ENCODE results near the gene PCMT1.
"Not testable (repeated sequence)": the region's sequence is repeated elsewhere in the genome, so short reads cannot be mapped to it uniquely, and the experiment has no call there.

PCMT1 gene

DNA sequence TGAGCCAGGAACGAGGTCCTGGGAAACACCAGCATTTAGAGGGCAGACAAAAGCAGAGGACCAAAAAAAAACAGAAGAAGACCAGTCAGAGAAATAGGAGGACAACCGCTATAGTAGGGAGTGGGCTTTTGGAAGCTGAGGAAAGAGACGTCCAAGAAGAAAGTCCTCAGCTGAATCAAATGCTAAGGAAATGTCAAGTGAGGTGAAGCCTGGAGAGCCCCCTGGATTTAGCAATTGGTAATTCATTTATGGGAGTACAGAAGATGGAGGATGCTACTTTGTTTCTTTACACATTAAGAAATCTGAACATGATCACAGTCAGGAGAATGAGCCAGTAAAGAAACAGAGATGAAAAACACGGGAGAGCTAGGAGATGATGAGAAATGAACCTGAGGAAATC is 73.5 kb downstream of the PCMT1 start:
- no peak for DNase-seq

GRCh38 chr6:149825292-149825691 is 75.8 kb downstream of the PCMT1 start:
- DNase-seq: no peak

DNA sequence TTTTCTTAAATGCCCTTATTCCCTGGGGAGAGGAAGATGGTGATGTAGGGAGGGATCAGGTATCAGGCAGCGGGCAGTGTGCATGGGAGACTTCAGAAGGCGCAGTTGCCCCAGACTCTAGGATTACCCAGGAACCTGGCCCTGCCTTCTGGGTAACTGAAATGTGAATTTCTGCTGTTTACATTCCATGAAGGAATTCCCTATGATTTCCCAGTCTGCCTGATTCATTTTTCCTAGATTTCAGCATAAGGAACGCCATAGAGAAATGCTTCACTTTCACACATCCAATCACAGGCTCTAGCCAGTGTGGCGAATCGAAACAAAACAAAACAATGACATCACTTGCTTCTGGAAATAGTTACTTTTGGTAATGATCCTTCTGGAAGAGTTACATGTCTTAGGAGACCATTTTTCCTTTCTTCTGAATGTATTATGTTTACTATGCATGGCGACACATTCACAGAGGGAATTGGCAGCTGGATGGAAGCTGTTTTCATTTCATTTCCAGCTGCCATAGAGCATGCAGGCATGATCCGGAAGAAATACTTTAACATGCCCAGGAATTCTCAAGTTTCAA is 81.3 kb downstream of the PCMT1 start:
- DNase-seq: no peak

DNA sequence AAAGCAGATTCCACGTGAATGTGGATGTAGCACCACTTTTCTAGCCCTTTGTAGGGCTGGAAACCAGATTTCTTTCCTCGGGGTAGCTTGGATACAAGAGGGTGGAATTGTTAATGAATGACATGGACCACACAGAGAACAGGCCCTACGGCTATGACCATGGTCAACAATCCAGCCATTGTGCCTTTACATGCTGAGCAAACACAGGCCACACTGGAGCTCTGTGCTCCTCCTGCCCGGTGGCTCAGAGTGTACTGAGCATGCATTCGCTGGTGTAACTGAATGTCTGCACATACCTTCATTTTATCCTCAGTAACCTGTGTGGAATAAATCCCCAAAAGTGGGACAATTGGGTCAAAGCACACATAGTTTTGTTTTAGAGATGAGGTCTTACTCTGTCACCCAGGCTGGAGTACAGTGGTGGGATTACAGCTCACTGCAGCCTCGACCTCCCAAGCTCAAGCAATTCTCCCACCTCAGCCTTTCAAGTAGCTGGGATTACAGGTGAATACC is 81.8 kb downstream of the PCMT1 start:
- DNase-seq: no peak

DNA sequence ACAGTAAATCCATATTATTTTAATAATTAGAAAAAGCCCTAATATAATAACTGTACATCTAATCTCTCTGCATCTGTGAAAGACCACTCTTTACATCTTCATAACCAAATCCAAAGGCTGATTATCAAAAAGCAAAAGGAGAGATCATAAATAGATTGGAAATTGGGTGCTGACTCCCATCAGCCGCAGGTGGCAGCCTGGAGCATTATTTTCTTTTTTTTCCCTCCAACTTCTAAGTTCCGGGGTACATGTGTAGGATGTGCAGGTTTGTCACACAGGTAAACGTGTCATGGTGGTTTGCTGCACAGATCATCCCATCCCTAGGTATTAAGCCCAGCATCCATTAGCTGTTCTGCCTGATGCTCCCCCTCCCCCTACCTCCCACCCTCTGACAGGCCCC is 84.1 kb downstream of the PCMT1 start:
- no peak for DNase-seq

GRCh38 chr6:149834513-149835481 is 85.3 kb downstream of the PCMT1 start:
- peak; percentile 78 for DNase-seq

DNA sequence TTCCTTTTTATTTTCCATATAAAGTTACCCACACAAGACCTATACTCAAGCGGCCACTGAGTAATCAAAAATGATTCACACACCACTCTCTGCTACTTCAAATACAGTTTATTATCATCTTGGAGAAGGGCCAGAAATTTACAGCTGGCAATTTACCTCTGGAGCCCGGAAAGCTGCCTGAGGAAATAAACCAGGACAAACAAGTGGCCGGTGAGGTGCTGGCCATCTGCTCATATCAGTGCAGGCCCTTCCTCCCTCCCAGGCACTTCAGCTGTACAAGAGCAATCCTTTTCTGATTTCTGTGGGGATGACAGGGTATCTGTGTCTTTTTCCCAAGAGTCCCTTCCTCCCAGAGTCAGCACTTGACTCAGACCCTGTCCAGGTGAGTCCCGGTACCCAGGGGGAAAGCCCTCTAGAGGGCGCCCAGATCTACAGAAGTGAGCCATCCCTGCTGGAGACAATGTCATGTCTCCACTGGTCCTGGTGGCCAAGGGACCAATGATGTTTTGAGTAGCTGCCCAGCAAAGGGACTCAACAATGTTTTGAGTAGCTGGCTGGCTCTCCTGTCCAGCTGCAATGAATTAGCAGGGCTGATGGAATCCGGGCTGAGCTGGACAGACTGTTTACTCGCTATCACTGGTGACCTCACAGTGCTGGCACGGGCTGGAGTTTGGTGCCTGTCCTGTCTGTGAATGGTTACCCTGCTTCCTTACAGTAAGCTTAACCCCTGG is 91.0 kb downstream of the PCMT1 start:
- DNase-seq: peak; percentile 54

- DNase-seq: no peak
These were observed 92.8 kb downstream of the PCMT1 start for GRCh38 chr6:149842331-149842730.

GRCh38 chr6:149843051-149843633 is 93.6 kb downstream of the PCMT1 start:
- no peak for DNase-seq

GRCh38 chr6:149844036-149844435 is 94.5 kb downstream of the PCMT1 start:
- not testable (repeated sequence) for DNase-seq

DNA sequence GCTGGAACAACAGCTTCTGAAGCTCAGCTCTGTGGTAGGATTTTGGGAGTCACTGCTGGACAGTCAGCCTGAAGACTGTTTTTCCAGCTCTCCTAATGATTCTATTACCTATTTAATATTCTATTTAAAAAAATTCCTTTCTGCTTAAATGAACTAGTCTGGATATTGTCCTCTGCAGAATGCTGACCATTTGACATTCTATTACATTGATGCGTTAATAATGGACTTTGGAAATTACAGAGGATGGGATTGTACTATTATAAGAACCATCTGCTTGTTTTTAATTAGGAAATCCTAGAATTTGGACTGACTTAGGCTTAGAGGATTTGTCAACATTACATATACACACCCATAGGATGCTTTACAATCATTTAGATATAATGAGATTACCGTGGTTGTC is 94.9 kb downstream of the PCMT1 start:
- no peak for DNase-seq

DNA sequence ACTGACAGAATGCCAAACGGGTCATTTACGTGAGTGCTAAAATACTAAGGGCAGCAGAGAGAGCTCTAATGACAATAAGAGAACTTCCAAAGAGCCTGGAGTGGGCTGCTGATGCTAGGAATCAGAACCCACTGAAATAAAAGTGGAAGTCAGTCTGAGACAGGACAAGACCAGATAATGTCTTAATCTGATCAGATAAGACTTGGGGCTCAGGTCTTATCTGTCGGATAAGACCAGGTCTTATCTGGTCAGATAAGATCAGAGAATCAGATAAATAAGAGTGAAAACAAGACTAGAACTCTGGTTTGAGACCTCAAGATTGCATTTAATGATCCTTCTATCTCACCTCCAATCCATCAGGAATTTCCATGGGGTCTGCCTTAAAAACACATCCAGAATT is 96.0 kb downstream of the PCMT1 start:
- no peak for DNase-seq

DNA sequence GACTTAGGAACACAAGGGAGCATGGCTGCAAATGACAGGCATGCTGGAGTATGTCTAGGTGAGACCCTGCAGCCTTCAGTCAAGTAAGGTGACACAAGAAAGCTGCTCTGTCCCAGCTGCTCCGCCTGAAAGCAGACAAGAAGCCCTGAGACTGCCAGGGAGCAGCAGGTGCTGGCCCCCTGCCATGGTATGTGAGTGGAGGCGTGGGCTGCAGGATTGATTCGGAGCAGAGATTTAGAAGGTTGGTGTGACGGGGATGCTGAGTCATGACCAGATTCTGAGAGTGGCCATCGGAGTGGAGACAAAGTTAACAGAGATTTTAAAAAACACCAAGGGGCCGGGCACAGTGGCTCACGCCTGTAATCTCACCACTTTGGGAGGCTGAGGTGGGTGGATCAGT is 96.8 kb downstream of the PCMT1 start:
- DNase-seq: no peak

DNA sequence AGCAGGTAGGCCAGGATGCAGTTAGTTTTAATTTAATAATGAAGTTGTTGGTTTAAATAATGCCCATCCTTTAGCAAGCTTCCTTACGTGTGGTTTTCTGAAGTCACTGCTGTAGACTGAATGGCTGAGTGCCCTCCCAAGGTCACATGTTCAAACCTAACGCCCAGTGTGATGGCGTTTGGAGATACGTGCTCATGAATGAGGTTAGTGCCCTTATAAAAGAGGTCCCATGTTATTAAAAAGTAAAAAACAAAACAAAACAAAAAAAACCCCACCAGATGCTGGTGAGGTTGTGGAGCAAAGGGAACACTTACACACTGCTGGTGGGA is 98.4 kb downstream of the PCMT1 start:
- DNase-seq: no peak

DNA sequence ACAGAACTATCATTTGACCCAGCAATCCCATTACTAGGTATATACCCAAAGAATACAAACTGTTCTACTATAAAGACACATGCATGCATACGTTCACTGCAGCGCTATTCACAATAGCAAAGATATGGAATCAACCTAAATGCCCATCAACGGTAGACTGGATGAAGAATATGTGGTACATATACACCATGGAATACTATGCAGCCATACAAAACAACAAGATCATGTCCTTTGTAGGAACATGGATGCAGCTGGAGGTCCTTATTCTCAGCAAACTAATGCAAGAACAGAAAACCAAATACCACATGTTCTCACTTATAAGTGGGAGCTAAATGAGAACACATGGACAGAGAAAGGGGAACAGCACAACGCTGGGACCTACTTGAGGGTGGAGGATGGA is 98.8 kb downstream of the PCMT1 start:
- DNase-seq: not testable (repeated sequence)

GRCh38 chr6:149851461-149852110 is 102.0 kb downstream of the PCMT1 start:
- DNase-seq: peak; percentile 25

DNA sequence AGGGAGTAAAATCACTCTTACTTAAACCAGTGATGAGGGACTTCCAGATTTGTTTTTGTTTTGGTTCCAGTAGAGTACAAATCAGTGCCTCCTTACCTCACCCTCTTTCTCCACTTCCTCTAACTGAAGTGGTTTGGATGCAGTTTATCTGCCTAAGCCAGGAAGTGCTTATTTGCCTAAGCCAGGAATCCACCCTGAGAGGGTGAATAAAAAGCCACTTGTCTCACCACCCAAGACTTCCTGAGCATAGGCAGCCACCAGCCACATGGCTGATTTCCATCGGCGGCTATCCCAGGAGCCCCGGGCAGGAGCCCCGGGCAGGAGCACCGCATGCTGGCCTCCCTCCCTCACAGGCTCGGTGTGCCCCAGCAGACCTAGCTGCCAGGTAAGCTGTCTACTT is 102.6 kb downstream of the PCMT1 start:
- peak; percentile 89 for DNase-seq

DNA sequence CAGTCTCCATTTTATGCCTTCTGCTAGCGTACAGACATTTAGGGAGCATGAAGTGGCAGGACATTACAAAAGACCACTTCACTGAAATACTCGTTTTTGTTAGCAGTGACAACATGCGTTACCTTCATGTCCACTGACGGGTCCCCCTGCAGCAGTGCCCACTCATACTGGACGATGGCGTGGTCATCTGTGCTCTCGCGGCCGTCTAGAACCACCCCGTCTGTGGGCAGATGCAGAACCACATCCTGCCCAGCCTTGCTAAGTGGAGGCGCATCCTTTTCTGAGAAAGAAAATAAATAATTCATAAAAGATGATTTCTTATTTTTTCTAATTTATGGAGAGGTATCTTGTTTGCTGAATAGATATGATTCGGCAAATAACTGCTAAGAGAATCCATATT is 103.3 kb downstream of the PCMT1 start:
- no peak for DNase-seq

DNA sequence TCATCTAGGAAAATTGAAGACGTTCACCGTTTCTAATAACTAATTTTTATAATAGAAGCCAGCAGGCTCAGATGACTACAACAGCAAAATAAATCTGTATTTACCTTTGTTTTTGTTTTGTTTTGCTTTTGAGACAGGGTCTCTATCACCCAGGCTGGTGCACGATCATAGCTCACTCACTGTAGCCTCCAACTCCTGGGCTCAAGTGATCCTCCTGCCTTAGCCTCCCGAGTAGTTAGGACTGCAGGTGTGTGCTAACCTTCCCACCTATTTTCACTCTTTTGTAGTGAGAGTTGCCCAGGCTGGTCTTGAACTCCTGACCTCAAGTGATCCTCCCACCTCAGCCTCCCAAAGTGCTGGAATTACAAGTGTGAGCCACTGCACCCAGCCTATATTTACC is 104.5 kb downstream of the PCMT1 start:
- not testable (repeated sequence) for DNase-seq

DNA sequence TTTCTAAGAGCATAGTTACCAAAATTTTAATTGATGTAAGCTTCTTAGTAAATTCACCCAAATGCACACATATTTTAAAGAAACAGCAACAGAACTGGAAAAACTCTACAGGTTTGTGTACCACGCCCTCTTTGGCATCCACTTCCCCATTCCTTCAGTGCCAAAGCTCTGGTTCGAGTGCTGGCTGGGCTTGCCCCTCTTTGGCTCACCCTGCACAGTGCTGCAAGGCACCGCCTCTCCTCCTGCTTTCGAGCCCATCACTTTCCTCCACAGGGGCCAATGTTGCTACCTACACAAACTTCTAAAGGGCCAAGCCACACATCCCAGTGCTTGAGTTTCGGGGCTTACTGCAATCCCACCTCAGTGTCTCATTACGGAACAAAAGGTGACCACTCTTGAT is 105.0 kb downstream of the PCMT1 start:
- DNase-seq: peak; percentile 3

DNA sequence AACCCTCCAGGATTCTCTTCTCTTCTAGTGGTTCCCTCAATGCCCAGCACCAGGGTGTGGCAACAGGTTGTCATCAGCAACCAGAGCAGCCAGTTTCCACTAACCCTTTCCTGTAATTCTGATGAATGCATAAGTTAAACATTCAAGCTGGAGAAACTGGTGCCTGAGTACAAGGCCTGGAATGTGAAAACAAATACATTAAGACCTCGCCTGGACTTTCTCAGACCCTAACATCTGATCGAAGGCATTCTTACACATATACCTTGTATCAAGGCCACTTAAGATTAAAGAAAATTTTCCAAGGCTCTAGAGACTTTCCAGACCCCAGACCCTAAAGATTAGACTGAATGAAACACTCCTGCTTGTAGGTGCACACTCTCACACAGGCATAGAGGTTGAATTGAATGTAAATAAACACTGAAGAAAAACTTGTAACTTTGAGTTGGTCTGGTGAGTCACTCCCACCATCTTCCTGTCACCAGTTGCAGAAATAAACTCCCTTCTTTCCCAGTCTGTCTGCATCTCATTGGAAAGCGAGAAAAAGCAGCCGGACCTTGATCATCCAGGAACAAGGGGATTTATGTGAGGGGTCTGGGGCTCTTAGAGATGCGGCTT is 105.6 kb downstream of the PCMT1 start:
- peak; percentile 6 for DNase-seq

DNA sequence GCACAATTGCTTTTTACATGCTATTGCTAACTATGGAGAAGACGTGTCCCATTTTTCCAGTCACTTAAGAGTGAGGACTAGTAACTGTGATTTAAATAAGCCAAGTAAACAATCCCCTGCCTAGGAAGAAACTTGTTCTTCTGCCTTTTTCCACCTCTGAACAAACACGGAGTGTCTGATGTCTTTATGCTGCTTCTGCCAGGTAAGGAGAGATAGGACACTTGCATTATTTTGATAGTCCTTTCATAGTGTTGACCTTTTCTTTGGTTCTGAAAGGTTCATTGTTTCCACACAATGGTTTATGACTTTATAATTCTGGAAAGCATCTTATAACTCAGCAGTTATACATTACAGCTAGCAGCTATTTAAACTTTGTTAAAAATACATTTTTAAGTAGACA is 106.2 kb downstream of the PCMT1 start:
- no peak for DNase-seq

Data from suppressor macrophage treated with lipopolysaccharide for 4 hours (primary cell).